Transverse colon (tissue), 4 donors: ENCODE data around the gene THBS4. TPM values are rescaled to one million over a fixed set of nuclear protein-coding genes. Genes with fewer than 3 reads are reported as not detected.
"Not testable (repeated sequence)": the region's sequence is repeated elsewhere in the genome, so short reads cannot be mapped to it uniquely, and the experiment has no call there.

Experiments used
- DNase-seq: peaks from one replicate; pipeline ENCODE4 v3.0.0-alpha.2; 2019
- H3K27ac ChIP-seq, 4 donors: fragments of 200-600 bp; sonication (generic); 2 replicates each; pipeline ENCODE4 v1.5.1; 2016 to 2018; ENCODE audit warnings: inconsistent platforms in 4 of 4
- H3K27me3 ChIP-seq: fragments of 200-600 bp; sonication (generic); 2 replicates; pipeline ENCODE4 v1.5.1; 2017; ENCODE audit warnings: inconsistent platforms
- H3K36me3 ChIP-seq, 4 donors: fragments of 200-600 bp; sonication (generic); 2 replicates each; pipeline ENCODE4 v1.5.1; 2017 to 2019; ENCODE audit warnings: inconsistent platforms in 4 of 4
- H3K4me1 ChIP-seq, 4 donors: fragments of 200-600 bp; sonication (generic); 2 replicates each; pipeline ENCODE4 v1.5.1; 2017 to 2020; ENCODE audit warnings: inconsistent platforms in 4 of 4
- H3K4me3 ChIP-seq, 4 donors: fragments of 200-600 bp; sonication (generic); 1 replicate in 1 of 4; 2 replicates in 3 of 4; pipeline versions ENCODE4 v1.5.1 to v1.6.1; 2017 to 2019; ENCODE audit warnings: inconsistent platforms in 4 of 4
- H3K9me3 ChIP-seq, 2 donors: fragments of 200-600 bp; sonication (generic); 2 replicates each; pipeline ENCODE4 v1.5.1; 2017 to 2019; ENCODE audit warnings: inconsistent platforms in 2 of 2
- CTCF ChIP-seq, 5 experiments: fragments of 200-600 bp in 3 of 5; fragments of 450-650 bp in 2 of 5; sonication (generic) in 3 of 5; IDR thresholded peaks; 1 replicate in 2 of 5; 2 replicates in 3 of 5; pipeline ENCODE4 v1.5.1; 2016 to 2017; ENCODE audit warnings: antibody characterized with exemption in 5 of 5, inconsistent platforms in 3 of 5, mild to moderate bottlenecking in 2 of 5, moderate library complexity in 1 of 5
- EP300 ChIP-seq: sonication (generic); formaldehyde crosslinking; IDR thresholded peaks from one replicate; pipeline ENCODE4 v1.6.1; 2017; ENCODE audit warnings: antibody characterized with exemption, low read depth
- POLR2A ChIP-seq: fragments of 450-650 bp; IDR thresholded peaks from one replicate; pipeline ENCODE4 v1.6.1; 2016; ENCODE audit warnings: antibody characterized with exemption, mild to moderate bottlenecking, moderate library complexity
- POLR2AphosphoS5 ChIP-seq, 3 donors: sonication (generic); formaldehyde crosslinking; IDR thresholded peaks; one replicate each; pipeline ENCODE4 v1.6.1; 2016; ENCODE audit warnings: antibody characterized with exemption in 3 of 3
- WGBS, 2 donors: methylation state at CpG; one replicate each; pipeline ENCODE4 v1.1.5; 2018; ENCODE audit warnings: low coverage in 1 of 2; 5-methylcytosine and 5-hydroxymethylcytosine counted together
- in situ Hi-C, 4 donors: fragments of 200-750 bp; cut with MboI; loops; one replicate each; pipeline versions ENCODE4 v1.15.0 to v1.15.1; 2017; ENCODE audit warnings: low sequenced_read_pairs in 3 of 4, low pct_ligation_motif_present in 1 of 4, low pct_unique_long_range_greater_than_20kb in 1 of 4
- intact Hi-C: fragments of 100-400 bp; cut with DNase I; formaldehyde crosslinking; loops from one replicate; pipeline ENCODE4 v1.15.1; 2023; ENCODE audit warnings: low total_unique reads
- total RNA-seq, 4 donors: library from RNA; depleted of rRNA; stranded (reverse); fragments of >200 nt; gene quantifications; one replicate each; pipeline ENCODE4 v1.1.0, GENCODE V29; 2016

Gene THBS4
- total RNA-seq, 4 donors from 2014 or later: 5.3 to 116 (median 9.1) TPM

- in situ Hi-C loops: no loop called here
- Histone ChIP-seq H3K27ac (peak overlapping the region in 3 of 4 donors; percentile 48 to 76 (median 65)), H3K4me3 (no peak overlapping the region), H3K36me3 (no peaks in the 10 kb centered on the region), H3K9me3 (no peaks in the 10 kb centered on the region), H3K4me1 (peaks cover 0 to 7% (median 4%) of the 10 kb centered on the region in 4 donors), H3K27me3 (no peaks in the 10 kb centered on the region)
- peak; percentile 41 for DNase-seq
- 63% methylated on average over 9 of the region's 9 CpGs; no CpG with 5 or more reads in 1 of the 2 donors for WGBS, 2 donors
- intact Hi-C loops: no loop called here
- TF ChIP-seq CTCF (IDR thresholded peaks at IDR 0.05): no peak
- peak; percentile 42 to 74 (median 56) for TF ChIP-seq POLR2AphosphoS5 (IDR thresholded peaks at IDR 0.05)
Observed at GRCh38 chr5:80109646-80110478, 74.7 kb downstream of the THBS4 start.

GRCh38 chr5:80111376-80111990 lies 76.3 kb downstream of the THBS4 start:
- H3K9me3 ChIP-seq, H3K4me3 ChIP-seq, H3K27me3 ChIP-seq, H3K27ac ChIP-seq, intact Hi-C loops, H3K4me1 ChIP-seq, DNase-seq, in situ Hi-C loops, H3K36me3 ChIP-seq: not testable (repeated sequence)
- WGBS, 2 donors: 36 to 52% methylated on average over 3 to 5 of the region's 5 CpGs

- H3K9me3 ChIP-seq: no peaks in the 10 kb centered on the region
- no peaks in the 10 kb centered on the region for H3K27me3 ChIP-seq
- peak overlapping the region in 2 of 4 donors; percentile 31 to 50 for H3K27ac ChIP-seq
- in situ Hi-C loops (no loop called here), intact Hi-C loops (no loop called here)
- no peaks in the 10 kb centered on the region for H3K36me3 ChIP-seq
- DNase-seq: peak; percentile 79
- TF ChIP-seq EP300 (no peak), POLR2A (no peak), POLR2AphosphoS5 (IDR thresholded peaks at IDR 0.05) (peak in 2 of 3 donors; percentile 15 to 45), CTCF (IDR thresholded peaks at IDR 0.05) (no peak)
- no peak overlapping the region for H3K4me3 ChIP-seq
- peaks cover 0 to 7% (median 4%) of the 10 kb centered on the region in 4 donors for H3K4me1 ChIP-seq
- WGBS, 2 donors: 47% methylated on average over 3 of the region's 3 CpGs; no CpG with 5 or more reads in 1 of the 2 donors
Observed at GRCh38 chr5:80114860-80115259, 79.7 kb downstream of the THBS4 start.

- in situ Hi-C loops: no loop called here
- no peak for TF ChIP-seq EP300
- H3K27me3 ChIP-seq: no peaks in the 10 kb centered on the region
- intact Hi-C loops: no loop called here
- DNase-seq: no peak
- 83 to 88% methylated on average over 1 to 4 of the region's 4 CpGs for WGBS, 2 donors
- no peaks in the 10 kb centered on the region for H3K36me3 ChIP-seq
- H3K4me1 ChIP-seq: peaks cover 0 to 6% (median 4%) of the 10 kb centered on the region in 4 donors
- no peak overlapping the region for H3K4me3 ChIP-seq
- no peaks in the 10 kb centered on the region for H3K9me3 ChIP-seq
- H3K27ac ChIP-seq: peak overlapping the region in 1 of 4 donors; percentile 1
Observed at GRCh38 chr5:80116000-80116399, 80.9 kb downstream of the THBS4 start.

GRCh38 chr5:80116465-80116864 lies 81.3 kb downstream of the THBS4 start:
- peaks cover 0 to 4% (median 2%) of the 10 kb centered on the region in 4 donors for H3K4me1 ChIP-seq
- intact Hi-C loops: no loop called here

More at GRCh38 chr5:80116465-80116864, 81.3 kb downstream of the THBS4 start:
- no peak overlapping the region for H3K4me3 ChIP-seq
- H3K27ac ChIP-seq: peak overlapping the region in 1 of 4 donors; percentile 1
- TF ChIP-seq POLR2A (no peak), EP300 (no peak), CTCF (IDR thresholded peaks at IDR 0.05) (no peak), POLR2AphosphoS5 (IDR thresholded peaks at IDR 0.05) (no peak)
- no peaks in the 10 kb centered on the region for H3K9me3 ChIP-seq
- H3K36me3 ChIP-seq: no peaks in the 10 kb centered on the region
- DNase-seq: no peak
- WGBS, 2 donors: 84 to 86% methylated on average over 2 to 4 of the region's 4 CpGs
- in situ Hi-C loops: no loop called here
- no peaks in the 10 kb centered on the region for H3K27me3 ChIP-seq
